H1 (cell line): ENCODE data around the gene IFNK. TPM values are rescaled to one million over a fixed set of nuclear protein-coding genes. Genes with fewer than 3 reads are reported as not detected.

Experiments
- BCL11A ChIP-seq, 2 experiments: IDR thresholded peaks; one replicate each; pipeline ENCODE4 v1.6.1; 2011; ENCODE audit warnings: low read depth in 2 of 2, low read length in 2 of 2, mild to moderate bottlenecking in 2 of 2
- E2F6 ChIP-seq: IDR thresholded peaks from 2 replicates; pipeline ENCODE4 v1.6.1; 2012; ENCODE audit warnings: inconsistent platforms
- RBBP5 ChIP-seq: IDR thresholded peaks from 2 replicates; pipeline ENCODE4 v1.7.1; 2012; ENCODE audit warnings: low read depth, mild to moderate bottlenecking, inconsistent platforms, low read length, moderate library complexity, borderline replicate concordance
- polyA plus RNA-seq, 7 experiments: library from polyadenylated mRNA; depleted of rRNA in 3 of 7; stranded (reverse) in 5 of 7; unstranded in 2 of 7; fragments of >200 nt in 5 of 7; fragments of 200-250 nt in 2 of 7; gene quantifications; 1 replicate in 5 of 7; 2 replicates in 1 of 7; 4 replicates in 1 of 7; pipeline versions ENCODE4 v1.2.1 to v1.2.3, GENCODE V29; 2011 to 2013; ENCODE audit warnings: missing spikeins in 2 of 7, mixed read lengths in 2 of 7
- total RNA-seq: library from RNA; stranded (reverse); fragmentation: NEBNext Ultra II Directional; extraction: Animal tissue kit (Norgen Biotek cat#: 25700); gene quantifications from 2 replicates; pipeline ENCODE4 v1.2.1, GENCODE V29; 2021

The IFNK gene
- total and polyA plus RNA-seq, 2 of the 8 experiments (the other 6 are each of a cell fraction or from before 2014, with no cell fraction given) = not detected

GRCh38 chr9:27530915-27531755 lies 7.0 kb downstream of the IFNK start (continued):
- TF ChIP-seq BCL11A (IDR thresholded peaks at IDR 0.05; ENCODE audit: low read depth in 2 of 2, low read length in 2 of 2) (no peak), RBBP5 (no peak), E2F6 (no peak)
